ENCODE data around the gene ATG7.

DNA sequence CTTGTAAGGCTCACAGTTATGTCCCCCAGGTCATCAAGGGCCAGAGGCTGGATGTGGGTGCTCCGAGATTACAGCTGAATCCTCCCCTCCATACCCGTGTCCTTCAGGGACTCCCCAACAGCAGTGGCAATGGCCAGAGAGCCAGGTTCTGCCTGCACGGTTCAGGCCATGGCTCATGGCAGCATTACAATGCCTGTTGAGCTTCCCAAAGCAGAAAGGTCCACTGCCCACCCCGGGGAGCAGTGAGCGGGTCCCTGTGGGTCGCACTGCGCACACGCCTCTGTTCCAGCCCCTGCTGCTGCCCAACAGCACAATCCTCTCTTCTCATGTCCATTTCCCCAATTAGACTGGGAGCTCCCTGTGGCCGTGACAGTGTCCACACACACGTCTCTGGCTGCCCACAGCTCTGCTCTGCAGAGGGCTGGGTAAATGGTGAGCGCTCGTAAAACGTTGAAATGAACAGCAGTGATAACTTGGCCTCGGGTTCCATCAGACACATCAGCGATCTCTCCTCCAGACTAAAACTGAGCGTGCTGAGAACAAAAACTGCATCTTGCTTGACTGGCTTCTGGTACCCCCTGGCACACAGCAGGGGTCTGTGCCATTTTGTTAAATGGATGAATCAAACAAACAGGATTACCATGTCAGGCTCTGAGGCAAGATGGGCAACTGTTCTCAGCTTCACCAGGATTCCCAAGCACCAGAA is 291.1 kb downstream of the ATG7 start:
- TF ChIP-seq, protein P1, sequence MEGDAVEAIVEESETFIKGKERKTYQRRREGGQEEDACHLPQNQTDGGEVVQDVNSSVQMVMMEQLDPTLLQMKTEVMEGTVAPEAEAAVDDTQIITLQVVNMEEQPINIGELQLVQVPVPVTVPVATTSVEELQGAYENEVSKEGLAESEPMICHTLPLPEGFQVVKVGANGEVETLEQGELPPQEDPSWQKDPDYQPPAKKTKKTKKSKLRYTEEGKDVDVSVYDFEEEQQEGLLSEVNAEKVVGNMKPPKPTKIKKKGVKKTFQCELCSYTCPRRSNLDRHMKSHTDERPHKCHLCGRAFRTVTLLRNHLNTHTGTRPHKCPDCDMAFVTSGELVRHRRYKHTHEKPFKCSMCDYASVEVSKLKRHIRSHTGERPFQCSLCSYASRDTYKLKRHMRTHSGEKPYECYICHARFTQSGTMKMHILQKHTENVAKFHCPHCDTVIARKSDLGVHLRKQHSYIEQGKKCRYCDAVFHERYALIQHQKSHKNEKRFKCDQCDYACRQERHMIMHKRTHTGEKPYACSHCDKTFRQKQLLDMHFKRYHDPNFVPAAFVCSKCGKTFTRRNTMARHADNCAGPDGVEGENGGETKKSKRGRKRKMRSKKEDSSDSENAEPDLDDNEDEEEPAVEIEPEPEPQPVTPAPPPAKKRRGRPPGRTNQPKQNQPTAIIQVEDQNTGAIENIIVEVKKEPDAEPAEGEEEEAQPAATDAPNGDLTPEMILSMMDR (IDR thresholded peaks at IDR 0.05; ENCODE audit: borderline replicate concordance, extremely low read depth, low read length, poor library complexity, severe bottlenecking), result no peak
- no peak for TF ChIP-seq EZH2 (IDR thresholded peaks at IDR 0.05; ENCODE audit: borderline replicate concordance, low read depth, low read length, severe bottlenecking)
